Measurements from ENCODE around the gene RNF157.

- no peak for TF ChIP-seq FOXM1 (IDR thresholded peaks at IDR 0.05; ENCODE audit: borderline replicate concordance)
- no peak for TF ChIP-seq ELF4 (IDR thresholded peaks at IDR 0.05)
These were observed 107.5 kb downstream of the RNF157 start for GRCh38 chr17:76132574-76133338.

Measured in HEK293T (cell line).